Midbrain (tissue), 1 donor: Measurements from ENCODE around the gene CCNL1.
"Not testable (repeated sequence)": the region's sequence is repeated elsewhere in the genome, so short reads cannot be mapped to it uniquely, and the experiment has no call there.

Experiments
- DNase-seq: peaks from one replicate; lab custom pipeline; 2025; lab: John Stamatoyannopoulos, UW

CCNL1 gene

DNA sequence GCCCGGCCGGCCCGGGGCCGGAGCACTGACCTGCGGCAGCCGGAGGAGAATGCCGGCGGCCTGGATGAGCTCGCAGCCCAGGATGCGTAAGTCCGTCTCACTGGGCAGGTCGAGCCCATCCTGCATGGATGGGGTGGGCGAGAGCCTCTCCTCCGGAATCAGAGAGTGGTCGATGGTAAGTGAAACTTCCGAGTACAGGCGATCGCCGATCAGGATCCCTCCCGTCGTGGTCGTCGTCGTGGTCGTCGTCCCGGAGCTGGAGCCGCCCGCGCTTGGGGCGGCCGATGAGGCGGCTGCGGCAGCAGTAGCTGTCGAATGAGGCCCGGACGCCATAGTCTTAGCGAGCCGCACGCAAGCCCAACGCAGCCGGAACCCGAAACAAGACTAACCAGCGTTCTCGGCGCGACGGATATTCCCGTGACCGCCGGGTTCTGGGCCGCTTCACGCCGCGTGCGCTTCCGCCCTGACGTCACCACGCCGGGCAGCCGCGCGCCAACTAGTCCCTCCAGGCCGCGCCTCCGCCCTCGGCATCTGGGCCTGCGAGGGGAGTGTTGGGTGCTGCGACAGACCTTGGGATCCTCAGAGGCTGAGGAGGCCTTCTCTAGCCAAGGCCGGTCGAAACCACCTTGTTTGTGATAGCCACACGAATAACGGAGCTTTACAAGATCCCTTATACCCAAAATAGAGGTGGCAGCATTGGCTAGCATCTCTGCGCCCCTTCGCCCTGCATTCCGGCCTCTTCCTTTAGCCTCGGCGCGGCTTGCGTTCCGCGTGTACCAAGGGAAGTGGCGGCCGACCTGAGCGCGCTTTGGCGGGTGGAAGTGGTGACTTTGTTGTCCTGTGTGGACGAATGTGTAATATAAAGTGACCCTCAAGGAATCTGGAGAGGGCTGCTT lies at the start of gene CCNL1:
Gene CCNL1, minus strand, starts transcription at position 386 of the 896 bp plus-strand sequence. Its CDS starts 53 bp downstream, at position 333.
- peak; percentile 97 for DNase-seq

DNA sequence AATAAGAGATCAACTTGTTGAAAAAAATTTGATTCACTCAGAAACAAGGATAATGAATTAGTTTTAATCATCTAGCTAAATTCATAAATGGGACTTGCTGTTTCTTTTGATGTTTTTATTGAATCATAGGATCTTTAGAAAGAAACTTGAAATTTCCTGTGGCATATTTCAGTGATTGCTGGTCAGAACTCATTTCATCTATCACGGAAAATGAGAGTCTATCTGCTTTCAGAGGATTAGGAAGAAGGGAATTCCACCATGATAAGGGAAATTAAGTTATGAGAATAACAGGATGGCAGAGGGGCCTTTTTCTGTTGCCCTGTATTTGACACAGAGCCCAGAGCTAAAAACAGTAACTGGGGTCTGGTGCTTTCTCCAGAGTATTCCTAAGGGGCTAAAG lies 44.9 kb upstream of the CCNL1 start:
- no peak for DNase-seq

DNA sequence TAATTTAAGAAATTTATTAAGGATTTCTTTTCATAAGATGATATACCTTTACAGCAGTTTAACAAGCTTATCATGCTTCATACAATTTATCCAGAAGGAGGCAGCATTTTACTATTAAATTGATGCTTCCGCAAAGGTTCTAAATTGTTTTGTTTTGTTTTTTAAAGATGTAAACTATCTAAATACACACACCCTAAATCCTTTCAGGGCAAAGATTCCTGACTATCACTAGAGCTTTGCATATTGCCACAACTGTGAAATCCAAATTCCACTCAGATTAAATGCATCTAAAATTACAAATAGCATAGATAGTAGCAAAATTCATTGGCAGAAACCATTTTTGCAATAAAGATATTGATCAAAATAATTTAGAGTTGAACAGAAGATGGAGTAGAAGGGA lies 44.5 kb upstream of the CCNL1 start:
- peak; percentile 60 for DNase-seq

DNA sequence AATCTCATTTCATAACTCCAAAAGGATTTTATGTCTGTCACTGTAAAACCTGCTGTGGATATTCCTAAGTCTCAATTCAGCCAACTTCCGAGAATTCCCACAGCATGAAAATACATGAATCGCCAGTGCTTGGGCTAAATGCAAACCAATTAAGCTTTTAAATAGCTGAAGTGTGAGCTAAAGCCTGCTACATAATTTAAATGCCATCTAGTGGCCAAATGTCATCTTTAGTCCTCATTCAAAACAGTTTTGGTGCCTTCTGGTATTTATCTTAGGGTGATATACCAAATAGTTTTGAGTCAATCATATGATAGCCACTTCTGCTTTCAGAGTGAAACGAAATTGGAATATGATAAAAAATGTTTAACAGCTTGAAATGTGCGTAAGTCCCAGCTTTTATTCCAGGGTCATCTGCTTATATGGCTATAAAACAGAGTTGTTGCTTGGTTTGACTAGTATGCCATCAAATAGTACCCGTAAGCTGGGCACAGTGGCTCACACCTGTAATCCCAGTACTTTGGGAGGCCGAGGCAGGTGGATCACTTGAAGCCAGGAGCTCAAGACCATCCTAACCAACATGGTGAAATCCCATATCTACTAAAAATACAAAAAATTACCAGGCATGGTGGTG lies 41.8 kb upstream of the CCNL1 start:
- DNase-seq = peak; percentile 60

DNA sequence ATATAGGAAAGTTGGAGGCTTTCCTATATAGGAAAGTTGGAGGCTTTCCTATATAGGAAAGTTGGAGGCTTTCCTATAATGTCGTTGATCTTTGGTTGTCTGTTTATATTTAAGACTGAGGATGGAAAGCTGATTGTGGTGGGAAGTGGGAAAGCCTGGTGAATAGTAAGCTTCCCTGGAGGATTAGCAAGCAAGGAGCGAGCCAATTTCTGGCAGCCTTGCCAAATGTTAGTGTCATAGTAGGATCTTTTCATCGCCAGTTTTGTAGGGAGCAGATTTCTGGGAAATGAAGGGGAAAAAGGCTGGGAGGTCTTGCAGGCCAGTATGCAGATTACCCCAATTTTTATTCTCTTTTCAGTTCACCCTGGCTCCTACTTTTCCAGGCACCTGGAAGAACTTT lies 39.9 kb upstream of the CCNL1 start:
- no peak for DNase-seq

DNA sequence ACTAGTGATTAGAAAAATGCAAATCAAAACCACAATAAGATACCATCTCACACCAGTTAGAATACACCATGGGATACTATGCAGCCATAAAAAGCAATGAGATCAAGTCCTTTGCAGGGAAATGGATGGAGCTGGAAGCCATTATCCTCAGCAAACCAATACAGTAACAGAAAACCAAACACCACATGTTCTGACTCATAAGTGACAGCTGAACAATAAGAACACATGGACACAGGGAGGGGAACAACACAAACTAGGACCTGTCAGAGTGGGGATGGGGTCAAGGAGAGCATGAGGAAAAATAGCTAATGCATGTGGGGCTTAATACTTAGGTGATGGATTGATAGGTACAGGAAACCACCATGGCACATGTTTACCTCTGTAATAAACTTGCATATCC lies 36.0 kb upstream of the CCNL1 start:
- no peak for DNase-seq

DNA sequence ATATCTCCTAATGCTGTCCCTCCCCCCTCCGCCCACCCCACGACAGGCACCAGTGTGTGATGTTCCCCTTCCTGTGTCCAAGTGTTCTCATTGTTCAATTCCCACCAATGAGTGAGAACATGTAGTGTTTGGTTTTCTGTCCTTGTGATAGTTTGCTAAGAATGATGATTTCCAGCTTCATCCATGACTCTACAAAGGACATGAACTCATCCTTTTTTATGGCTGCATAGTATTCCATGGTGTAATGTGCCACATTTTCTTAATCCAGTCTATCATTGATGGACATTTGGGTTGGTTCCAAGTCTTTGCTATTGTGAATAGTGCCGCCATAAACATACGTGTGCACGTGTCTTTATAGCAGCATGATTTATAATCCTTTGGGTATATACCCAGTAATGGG lies 31.2 kb upstream of the CCNL1 start:
- DNase-seq = not testable (repeated sequence)

DNA sequence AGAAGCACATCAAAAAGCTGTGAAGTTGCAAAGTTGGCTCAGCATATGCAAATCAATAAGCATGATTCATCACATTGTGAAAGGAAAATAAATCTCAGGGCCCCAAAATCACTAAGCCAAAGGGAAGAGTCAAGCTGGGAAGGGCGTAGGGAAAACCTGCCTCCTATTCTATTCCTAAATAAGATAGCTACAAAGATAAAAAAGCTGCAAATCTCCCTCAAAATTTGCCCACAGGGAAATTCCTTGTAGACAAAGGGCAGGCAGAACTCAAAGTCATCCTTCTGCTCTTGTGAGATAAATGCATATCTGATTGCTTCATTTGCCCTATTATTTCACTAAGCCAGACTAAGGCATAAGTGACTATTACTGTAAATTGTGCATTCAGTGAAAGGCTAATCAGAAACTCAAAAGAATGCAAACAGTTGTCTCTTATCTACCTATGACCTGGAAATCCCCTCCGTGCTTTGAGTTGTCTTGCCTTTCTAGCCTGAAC lies 30.5 kb upstream of the CCNL1 start:
- DNase-seq = no peak

DNA sequence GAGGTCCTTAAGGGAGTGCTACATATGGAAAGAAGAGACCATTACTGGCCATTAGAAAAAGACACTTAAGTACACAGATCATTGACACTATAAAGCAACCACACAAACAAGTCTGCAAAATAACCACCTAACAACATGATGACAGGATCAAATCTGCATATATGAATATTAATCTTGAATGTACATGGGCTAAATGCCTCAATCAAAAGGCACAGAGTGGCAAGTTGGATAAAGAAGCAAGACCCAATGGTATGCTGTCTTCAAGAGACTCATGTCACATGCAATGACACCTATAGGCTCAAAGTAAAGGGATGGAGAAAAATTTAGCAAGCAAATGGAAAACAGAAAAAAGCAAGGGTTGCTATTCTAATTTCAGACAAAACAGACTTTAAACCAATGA lies 28.4 kb upstream of the CCNL1 start:
- DNase-seq = no peak

DNA sequence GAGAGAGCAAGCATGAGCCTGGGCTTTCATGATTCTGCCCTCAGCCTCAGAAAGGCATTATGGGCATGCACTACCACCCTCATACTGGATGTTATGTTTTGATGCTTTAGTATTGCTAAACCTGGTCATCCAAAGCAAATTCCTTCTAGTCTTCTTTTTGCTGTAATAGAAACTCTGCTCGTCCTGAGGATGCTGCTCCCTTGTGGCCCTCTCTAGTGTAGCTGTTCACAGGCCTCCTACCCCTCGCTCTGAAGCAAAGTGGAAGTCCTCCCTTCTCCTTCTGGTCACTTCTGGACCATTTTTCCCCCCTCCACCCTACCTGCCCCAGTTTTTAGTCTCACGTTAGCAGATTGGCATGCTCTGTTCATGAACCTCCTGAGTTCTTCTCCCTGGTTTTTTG lies 22.9 kb upstream of the CCNL1 start:
- no peak for DNase-seq

DNA sequence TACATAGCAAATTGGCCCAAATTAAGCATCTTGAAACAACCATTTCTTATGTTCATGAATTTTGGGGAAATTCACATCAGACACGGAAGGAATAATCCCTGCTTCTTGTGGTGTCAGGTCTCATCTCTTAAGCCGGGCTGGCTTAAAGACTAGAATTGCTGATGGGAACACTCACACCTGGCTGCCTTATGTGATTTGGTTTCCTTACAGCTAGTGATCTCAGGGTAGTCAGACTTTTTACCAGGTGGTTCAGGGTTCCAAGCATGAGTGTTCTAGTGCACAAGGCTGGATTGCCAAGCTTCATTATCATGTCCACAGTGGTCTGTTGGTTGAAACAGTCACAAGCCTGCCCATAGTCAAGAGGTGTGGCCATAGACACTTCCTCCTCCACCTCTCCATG lies 20.3 kb upstream of the CCNL1 start:
- no peak for DNase-seq

DNA sequence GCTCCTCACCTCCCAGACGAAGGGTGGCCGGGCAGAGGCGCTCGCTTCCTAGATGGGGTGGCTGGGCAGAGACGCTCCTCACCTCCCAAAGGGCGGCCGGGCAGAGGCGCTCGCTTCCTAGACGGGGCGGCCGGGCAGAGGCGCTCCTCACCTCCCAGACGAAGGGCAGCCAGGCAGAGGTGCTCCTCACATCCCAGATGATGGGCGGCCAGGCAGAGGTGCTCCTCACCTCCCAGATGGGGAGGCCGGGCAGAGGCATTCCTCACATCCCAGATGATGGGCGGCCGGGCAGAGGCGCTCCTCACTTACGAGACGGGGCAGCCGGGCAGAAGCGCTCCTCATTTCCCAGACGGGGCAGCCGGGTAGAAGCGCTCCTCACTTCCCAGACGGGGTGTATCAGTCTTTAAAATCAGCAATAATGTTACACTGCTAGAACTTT lies 19.4 kb upstream of the CCNL1 start:
- DNase-seq = no peak

DNA sequence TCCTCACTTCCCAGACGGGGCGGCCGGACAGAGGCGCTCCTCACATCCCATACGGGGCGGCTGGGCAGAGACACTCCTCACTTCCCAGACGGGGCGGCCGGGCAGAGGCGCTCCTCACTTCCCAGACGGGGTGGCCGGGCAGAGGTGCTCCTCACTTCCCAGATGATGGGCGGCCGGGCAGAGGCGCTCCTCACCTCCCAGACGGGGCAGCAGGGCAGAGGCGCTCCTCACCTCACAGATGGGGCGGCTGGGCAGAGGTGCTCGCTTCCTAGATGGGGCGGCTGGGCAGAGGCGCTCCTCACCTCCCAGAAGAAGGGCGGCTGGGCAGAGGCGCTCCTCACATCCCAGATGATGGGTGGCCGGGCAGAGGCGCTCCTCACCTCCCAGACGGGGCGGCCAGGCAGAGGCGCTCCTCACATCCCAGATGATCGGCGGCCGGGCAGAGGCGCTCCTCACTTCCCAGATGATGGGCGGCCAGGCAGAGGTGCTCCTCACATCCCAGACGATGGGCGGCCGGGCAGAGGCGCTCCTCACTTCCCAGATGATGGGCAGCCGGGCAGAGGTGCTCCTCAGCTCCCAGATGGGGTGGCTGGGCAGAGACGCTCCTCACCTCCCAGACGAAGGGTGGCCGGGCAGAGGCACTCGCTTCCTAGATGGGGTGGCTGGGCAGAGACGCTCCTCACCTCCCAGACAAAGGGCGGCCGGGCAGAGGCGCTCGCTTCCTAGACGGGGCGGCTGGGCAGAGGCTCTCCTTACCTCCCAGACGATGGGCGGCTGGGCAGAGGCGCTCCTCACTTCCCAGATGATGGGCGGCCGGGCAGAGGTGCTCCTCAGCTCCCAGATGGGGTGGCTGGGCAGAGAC lies 18.8 kb upstream of the CCNL1 start:
- DNase-seq = not testable (repeated sequence)

DNA sequence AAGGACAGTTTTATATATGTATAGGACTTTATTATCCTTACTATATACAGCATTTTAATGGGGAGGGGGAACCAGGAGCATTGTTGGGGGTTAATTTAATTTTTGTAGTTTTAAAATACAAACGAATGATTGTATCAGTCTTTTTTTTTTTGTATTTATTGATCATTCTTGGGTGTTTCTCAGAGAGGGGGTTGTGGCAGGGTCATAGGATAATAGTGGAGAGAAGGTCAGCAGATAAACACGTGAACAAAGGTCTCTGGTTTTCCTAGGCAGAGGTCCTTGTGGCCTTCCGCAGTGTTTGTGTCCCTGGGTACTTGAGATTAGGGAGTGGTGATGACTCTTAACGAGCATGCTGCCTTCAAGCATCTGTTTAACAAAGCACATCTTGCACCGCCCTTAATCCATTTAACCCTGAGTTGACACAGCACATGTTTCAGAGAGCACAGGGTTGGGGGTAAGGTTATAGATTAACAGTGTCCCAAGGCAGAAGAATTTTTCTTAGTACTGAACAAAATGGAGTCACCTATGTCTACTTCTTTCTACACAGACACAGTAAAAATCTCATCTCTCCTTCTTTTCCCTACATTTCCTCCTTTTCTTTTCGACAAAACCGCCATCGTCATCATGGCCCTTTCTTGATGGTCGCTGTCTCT lies 18.0 kb upstream of the CCNL1 start:
- DNase-seq = not testable (repeated sequence)

DNA sequence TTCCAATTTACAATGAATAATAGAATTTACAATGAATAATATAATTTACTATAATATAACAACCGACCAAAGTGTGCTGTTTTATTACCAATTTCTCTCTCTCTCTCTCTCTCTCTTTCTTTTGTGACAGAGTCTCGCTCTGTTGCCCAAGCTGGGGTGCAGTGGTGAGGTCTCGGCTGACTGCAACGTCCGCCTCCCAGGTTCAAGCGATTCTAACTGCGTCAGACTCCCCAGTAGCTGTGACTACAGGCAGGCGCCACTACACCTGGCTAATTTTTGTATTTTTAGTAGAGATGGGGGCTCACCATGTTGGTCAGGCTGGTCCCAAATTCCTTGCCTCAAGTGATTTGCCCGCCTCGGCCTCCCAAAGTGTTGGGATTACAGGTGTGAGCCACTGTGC lies 17.0 kb upstream of the CCNL1 start:
- DNase-seq = no peak

DNA sequence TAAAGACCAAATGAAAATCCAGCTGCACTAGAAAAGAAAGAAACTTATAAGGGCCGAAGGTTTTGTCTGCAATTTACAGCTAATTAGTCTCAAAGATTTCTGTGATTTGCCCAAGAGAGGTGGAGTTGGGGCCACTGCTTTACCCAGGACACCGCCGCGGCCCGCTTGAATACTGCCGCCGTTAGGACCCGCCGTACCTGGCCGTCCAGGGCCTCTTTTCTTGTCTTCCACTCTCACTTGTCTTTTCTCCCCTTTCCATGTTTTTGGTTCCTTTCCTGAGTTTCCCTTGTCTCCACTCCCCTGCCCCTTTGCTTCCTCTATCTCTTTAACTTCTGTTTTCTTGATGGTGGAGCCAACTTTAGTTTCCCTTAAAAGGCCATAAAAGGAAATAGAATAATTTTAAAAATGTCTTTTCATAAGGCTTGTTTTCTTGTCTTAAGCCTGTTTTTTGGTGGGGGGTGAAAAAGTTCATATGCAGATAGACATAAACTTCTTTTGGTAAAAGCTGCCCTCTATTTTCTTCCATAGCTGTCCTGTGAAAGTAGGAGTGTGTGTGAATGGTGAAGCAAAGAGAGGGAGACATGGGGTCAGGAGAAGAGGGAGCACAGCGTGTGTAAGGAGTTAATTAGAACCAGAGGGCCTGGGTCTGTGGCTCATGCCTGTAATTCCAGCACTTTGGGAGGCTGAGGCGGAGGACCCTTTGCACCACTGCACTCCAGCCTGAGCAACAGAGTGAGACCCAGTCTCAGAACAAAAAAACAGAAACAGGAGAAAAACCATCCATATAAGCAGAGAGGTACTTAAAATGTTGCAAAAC lies 16.0 kb upstream of the CCNL1 start:
- DNase-seq = no peak

DNA sequence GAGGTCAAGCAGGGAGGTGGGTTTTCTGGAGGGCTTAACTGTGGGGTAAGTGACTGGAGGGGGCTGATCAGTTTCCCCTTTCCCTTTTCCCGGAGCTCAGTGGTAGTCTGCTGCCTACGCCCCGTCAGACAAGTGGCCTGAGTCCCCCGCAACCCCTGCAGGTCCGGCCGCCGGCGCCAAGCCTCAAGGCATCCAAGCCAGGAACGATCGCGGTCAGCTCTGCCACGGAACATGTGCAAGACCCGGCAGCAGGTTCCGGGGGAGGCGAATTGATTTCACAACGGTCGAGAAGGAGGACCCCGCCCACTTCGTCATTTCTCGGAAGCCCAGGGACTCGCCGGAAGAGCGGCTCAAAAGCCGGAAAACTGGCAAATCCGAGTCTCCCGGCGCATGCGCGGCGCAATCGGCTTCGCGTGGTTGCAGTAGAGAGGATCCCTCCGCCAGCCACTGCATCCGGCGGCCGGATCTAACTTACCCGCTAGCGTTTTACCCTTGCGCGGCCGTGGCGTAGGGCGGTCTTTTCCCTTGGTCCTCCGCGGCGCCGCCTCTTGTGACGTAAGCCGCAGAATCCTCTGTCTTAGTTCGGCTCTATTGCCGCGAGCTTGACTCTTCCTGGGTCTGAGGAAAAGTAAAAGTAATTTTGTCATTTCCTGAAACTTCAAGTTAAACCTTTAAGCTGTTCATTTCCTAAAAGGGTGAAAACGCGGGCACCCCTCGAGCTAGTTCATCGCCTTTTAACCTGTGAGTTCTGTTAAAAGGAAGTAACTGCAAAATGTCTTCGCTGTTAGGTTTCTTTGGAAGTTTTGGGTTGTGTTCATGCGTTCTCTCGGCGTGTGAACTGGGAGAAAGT lies 14.9 kb upstream of the CCNL1 start:
- peak; percentile 100 for DNase-seq

DNA sequence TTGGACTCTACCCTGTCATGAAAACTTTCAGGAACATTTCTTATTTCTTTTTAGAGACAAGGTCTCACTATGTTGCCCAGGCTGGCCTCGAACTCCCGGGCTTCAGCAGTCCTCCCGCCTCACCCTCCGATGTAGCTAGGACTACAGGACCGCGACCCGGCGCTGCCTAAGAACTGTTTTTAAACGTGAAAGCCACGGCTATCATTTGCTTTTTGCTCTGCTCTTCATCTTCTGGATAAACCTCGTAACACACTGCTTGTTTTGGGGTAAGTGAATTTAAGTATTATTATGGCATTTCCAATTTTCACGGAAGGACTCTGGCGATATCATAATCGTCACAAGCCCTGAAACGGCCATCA lies 14.3 kb upstream of the CCNL1 start:
- DNase-seq = no peak

DNA sequence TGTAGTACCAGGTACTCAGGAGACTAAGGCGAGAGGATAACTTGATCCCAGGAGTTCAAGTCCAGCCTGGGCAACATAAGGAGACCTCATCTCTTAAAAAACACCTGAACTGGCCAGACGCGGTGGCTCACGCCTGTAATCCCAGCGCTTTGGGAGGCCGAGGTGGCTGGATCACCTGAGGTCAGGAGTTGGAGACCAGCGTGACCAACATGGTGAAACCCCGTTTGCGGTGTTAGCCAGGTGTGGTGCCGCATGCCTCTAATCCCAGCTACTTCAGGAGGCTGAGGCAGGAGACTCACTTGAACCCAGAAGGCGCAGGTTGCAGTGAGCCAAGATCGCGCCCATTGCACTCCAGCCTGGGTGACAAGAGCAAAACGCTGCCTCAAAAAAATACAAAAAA lies 13.4 kb upstream of the CCNL1 start:
- not testable (repeated sequence) for DNase-seq

DNA sequence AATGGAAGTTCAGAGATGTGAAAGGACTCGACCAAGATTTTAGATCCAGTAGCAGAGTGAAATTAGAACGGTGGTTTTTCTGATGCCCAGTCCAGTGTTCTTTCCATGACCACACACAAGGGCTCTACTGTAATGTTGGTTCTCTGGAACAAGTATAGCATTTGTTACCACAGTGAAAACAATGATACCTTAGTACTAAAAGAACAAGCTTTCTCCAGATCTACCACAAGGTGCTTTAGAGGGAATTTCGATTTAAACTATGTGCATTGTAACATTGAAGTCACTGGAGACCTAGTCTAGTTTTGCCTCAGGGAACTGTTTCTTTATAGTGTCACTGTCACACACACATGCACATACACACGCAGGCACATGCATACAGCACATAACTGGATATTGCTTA lies 12.8 kb upstream of the CCNL1 start:
- no peak for DNase-seq
